Fibroblast of lung (primary cell): Measurements from ENCODE around the gene EPG5. TPM values are rescaled to one million over a fixed set of nuclear protein-coding genes. Genes with fewer than 3 reads are reported as not detected.

Source experiments
- DNase-seq, 2 donors: peaks; one replicate each; pipeline versions ENCODE4 v3.0.0 to v3.0.0-alpha.2; 2010; ENCODE audit warnings: low read depth in 2 of 2
- H2AFZ ChIP-seq: 2 replicates; pipeline ENCODE4 v1.5.1; 2012; ENCODE audit warnings: low read length, control low read depth, inconsistent platforms
- H3K27ac ChIP-seq: 2 replicates; pipeline ENCODE4 v1.5.1; 2011; ENCODE audit warnings: low read length, control low read depth; ENCODE audit not compliant: insufficient read depth
- H3K27me3 ChIP-seq: 2 replicates; pipeline ENCODE4 v1.5.1; 2011; ENCODE audit warnings: mild to moderate bottlenecking, low read length; ENCODE audit not compliant: control insufficient read depth, insufficient read depth
- H3K36me3 ChIP-seq: 2 replicates; pipeline ENCODE4 v1.5.1; 2011; ENCODE audit warnings: low read length; ENCODE audit not compliant: control insufficient read depth, insufficient read depth
- H3K4me1 ChIP-seq: 2 replicates; pipeline ENCODE4 v1.5.1; 2011; ENCODE audit warnings: low read length; ENCODE audit not compliant: control insufficient read depth, insufficient read depth; ENCODE audit errors: extremely low read depth
- H3K4me2 ChIP-seq: 2 replicates; pipeline ENCODE4 v1.5.1; 2011; ENCODE audit warnings: low read length, control low read depth; ENCODE audit not compliant: insufficient read depth; ENCODE audit errors: extremely low read depth
- H3K4me3 ChIP-seq, 4 experiments: fragments of 200-600 bp in 1 of 4; sonication (generic) in 1 of 4; replicated peaks in 1 of 4; 2 replicates each; pipeline ENCODE4 v1.5.1; 2011 to 2016; ENCODE audit warnings: low read length in 4 of 4, low read depth in 3 of 4, mild to moderate bottlenecking in 3 of 4, control low read depth in 2 of 4, inconsistent platforms in 1 of 4, mixed read lengths in 1 of 4; ENCODE audit not compliant: insufficient read depth in 1 of 4; ENCODE audit errors: control extremely low read depth in 1 of 4
- H3K79me2 ChIP-seq: 2 replicates; pipeline ENCODE4 v1.5.1; 2012; ENCODE audit warnings: mild to moderate bottlenecking, low read length, inconsistent platforms; ENCODE audit not compliant: control insufficient read depth, insufficient read depth
- H3K9ac ChIP-seq: 2 replicates; pipeline ENCODE4 v1.5.1; 2011; ENCODE audit warnings: mild to moderate bottlenecking, low read length, control low read depth; ENCODE audit not compliant: insufficient read depth
- H3K9me3 ChIP-seq: 2 replicates; pipeline ENCODE4 v1.5.1; 2012; ENCODE audit warnings: low read depth, low read length; ENCODE audit not compliant: control insufficient read depth, insufficient read depth
- H4K20me1 ChIP-seq: 2 replicates; pipeline ENCODE4 v1.5.1; 2011; ENCODE audit warnings: low read length; ENCODE audit not compliant: control insufficient read depth, insufficient read depth; ENCODE audit errors: extremely low read depth
- EZH2 ChIP-seq: IDR thresholded peaks from 2 replicates; pipeline ENCODE4 v1.5.1; 2012; ENCODE audit warnings: low read length, control low read depth, mild to moderate bottlenecking; ENCODE audit errors: missing control alignments
- polyA plus RNA-seq, 2 donors: library from polyadenylated mRNA; depleted of rRNA in 1 of 2; stranded (reverse) in 1 of 2; unstranded in 1 of 2; fragments of >200 nt; gene quantifications; 2 replicates each; pipeline ENCODE4 v1.2.1, GENCODE V29; 2011 to 2012; ENCODE audit warnings: missing spikeins in 1 of 2
- total RNA-seq: library from RNA; depleted of rRNA; stranded (reverse); fragments of >200 nt; gene quantifications from 2 replicates; pipeline ENCODE4 v1.2.1, GENCODE V29; 2014
- TF ChIP-seq, protein P1 (sequence below), 2 donors: IDR thresholded peaks in 1 of 2; conservative IDR thresholded peaks in 1 of 2; 1 replicate in 1 of 2; 2 replicates in 1 of 2; pipeline ENCODE4 v1.5.1; 2011 to 2012; ENCODE audit warnings: low read length in 2 of 2, control low read depth in 1 of 2, inconsistent platforms in 1 of 2, low read depth in 1 of 2, mild to moderate bottlenecking in 1 of 2

EPG5 gene
- total and polyA plus RNA-seq, 2 donors (not counting 1 experiment from before 2014, with no cell fraction given), result 60.0 to 87.4 TPM

GRCh38 chr18:46001074-46001473 is 33.9 kb upstream of the EPG5 start:
- TF ChIP-seq, protein P1, sequence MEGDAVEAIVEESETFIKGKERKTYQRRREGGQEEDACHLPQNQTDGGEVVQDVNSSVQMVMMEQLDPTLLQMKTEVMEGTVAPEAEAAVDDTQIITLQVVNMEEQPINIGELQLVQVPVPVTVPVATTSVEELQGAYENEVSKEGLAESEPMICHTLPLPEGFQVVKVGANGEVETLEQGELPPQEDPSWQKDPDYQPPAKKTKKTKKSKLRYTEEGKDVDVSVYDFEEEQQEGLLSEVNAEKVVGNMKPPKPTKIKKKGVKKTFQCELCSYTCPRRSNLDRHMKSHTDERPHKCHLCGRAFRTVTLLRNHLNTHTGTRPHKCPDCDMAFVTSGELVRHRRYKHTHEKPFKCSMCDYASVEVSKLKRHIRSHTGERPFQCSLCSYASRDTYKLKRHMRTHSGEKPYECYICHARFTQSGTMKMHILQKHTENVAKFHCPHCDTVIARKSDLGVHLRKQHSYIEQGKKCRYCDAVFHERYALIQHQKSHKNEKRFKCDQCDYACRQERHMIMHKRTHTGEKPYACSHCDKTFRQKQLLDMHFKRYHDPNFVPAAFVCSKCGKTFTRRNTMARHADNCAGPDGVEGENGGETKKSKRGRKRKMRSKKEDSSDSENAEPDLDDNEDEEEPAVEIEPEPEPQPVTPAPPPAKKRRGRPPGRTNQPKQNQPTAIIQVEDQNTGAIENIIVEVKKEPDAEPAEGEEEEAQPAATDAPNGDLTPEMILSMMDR (conservative IDR thresholded peaks at IDR 0.05 in 1 of 2, IDR thresholded peaks at IDR 0.05 in 1 of 2; ENCODE audit: low read depth in 1 of 2, low read length in 2 of 2), result no peak
- no peak for TF ChIP-seq EZH2
- H3K27me3 ChIP-seq, result no peaks in the 10 kb centered on the region
- H3K4me3 ChIP-seq, result no peak overlapping the region
- H3K27ac ChIP-seq, result no peak overlapping the region
- no peaks in the 10 kb centered on the region for H3K4me1 ChIP-seq
- no peak for DNase-seq
- H4K20me1 ChIP-seq, result no peaks in the 10 kb centered on the region
- H3K9ac ChIP-seq, result no peak overlapping the region
- no peaks in the 10 kb centered on the region for H3K79me2 ChIP-seq
- no peak overlapping the region for H2AFZ ChIP-seq
- H3K9me3 ChIP-seq, result no peaks in the 10 kb centered on the region
- H3K36me3 ChIP-seq, result peaks cover 2% of the 10 kb centered on the region
- H3K4me2 ChIP-seq, result no peak overlapping the region

- Histone ChIP-seq H3K4me1 (no peaks in the 10 kb centered on the region), H3K9ac (no peak overlapping the region), H3K79me2 (no peaks in the 10 kb centered on the region), H3K36me3 (peaks cover 2% of the 10 kb centered on the region), H3K9me3 (no peaks in the 10 kb centered on the region), H4K20me1 (no peaks in the 10 kb centered on the region), H3K27ac (no peak overlapping the region), H3K4me3 (no peak overlapping the region), H3K4me2 (no peak overlapping the region), H2AFZ (no peak overlapping the region), H3K27me3 (no peaks in the 10 kb centered on the region)
- TF ChIP-seq, protein P1 (conservative IDR thresholded peaks at IDR 0.05 in 1 of 2, IDR thresholded peaks at IDR 0.05 in 1 of 2; ENCODE audit: low read depth in 1 of 2, low read length in 2 of 2), result no peak
- TF ChIP-seq EZH2, result no peak
- no peak for DNase-seq
Measured at GRCh38 chr18:45999536-45999935, 32.4 kb upstream of the EPG5 start.

DNA sequence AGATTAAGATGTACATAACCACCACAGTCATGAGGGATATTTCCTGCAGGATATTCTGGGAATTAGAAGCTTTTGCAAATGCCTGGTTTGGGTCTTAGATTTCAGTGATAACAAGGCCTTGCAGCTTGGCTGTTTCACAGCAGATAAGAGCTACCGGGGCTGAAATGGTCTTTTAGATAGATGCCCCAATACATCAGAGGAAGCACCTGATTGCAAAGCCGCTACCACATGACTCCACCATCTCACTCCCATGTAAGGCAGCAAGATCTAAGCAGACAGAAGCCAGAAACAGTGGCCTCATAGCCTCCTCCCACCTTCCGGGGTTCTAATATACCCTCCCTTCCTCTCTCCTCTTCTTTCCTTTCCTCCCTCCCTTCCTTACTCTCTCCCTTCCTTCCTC is 31.1 kb upstream of the EPG5 start:
- no peaks in the 10 kb centered on the region for H4K20me1 ChIP-seq
- no peak overlapping the region for H3K9ac ChIP-seq
- no peaks in the 10 kb centered on the region for H3K79me2 ChIP-seq
- H2AFZ ChIP-seq, result no peak overlapping the region
- no peaks in the 10 kb centered on the region for H3K9me3 ChIP-seq
- DNase-seq, result no peak
- H3K4me1 ChIP-seq, result no peaks in the 10 kb centered on the region
- H3K27me3 ChIP-seq, result no peaks in the 10 kb centered on the region
- H3K4me3 ChIP-seq, result no peak overlapping the region
- H3K4me2 ChIP-seq, result no peak overlapping the region
- no peak overlapping the region for H3K27ac ChIP-seq
- H3K36me3 ChIP-seq, result peaks cover 2% of the 10 kb centered on the region
- TF ChIP-seq EZH2, result no peak
- TF ChIP-seq, protein P1 (conservative IDR thresholded peaks at IDR 0.05 in 1 of 2, IDR thresholded peaks at IDR 0.05 in 1 of 2; ENCODE audit: low read depth in 1 of 2, low read length in 2 of 2), result no peak
